ENCODE data around the gene CCDC112. TPM values are rescaled to one million over a fixed set of nuclear protein-coding genes. Genes with fewer than 3 reads are reported as not detected.

Gene CCDC112
- total and polyA plus RNA-seq, 8 donors: 5.2 to 70.1 (median 6.8) TPM

- Histone ChIP-seq H3K4me1 (peaks cover 0 to 53% (median 34%) of the 10 kb centered on the region in 4 donors), H3K27ac (peak overlapping the region in 1 of 5 donors; percentile 22), H3K4me3 (no peak overlapping the region), H3K9me3 (no peaks in the 10 kb centered on the region), H3K36me3 (peaks cover 0 to 36% (median 29%) of the 10 kb centered on the region in 4 donors), H3K27me3 (no peaks in the 10 kb centered on the region)
- 31 to 45% (median 36%) methylated on average over 4 of the region's 4 CpGs for WGBS, 5 donors
- intact Hi-C loops (cut with DNase I; ENCODE audit: low total_unique reads): no loop called here
- DNase-seq: peak in 1 of 2 donors; percentile 7
- TF ChIP-seq EP300 (IDR thresholded peaks at IDR 0.05) (no peak), CTCF (IDR thresholded peaks at IDR 0.05) (no peak), POLR2AphosphoS5 (IDR thresholded peaks at IDR 0.05) (no peak), POLR2A (IDR thresholded peaks at IDR 0.05) (no peak)
Observed at GRCh38 chr5:115241881-115242642, 54.4 kb downstream of the CCDC112 start.

- DNase-seq: no peak
- no peak overlapping the region for H3K27ac ChIP-seq
- no peak for TF ChIP-seq EP300 (IDR thresholded peaks at IDR 0.05)
- no peak for TF ChIP-seq POLR2A (IDR thresholded peaks at IDR 0.05)
- no peak for TF ChIP-seq POLR2AphosphoS5 (IDR thresholded peaks at IDR 0.05)
- peaks cover 0 to 63% (median 50%) of the 10 kb centered on the region in 4 donors for H3K36me3 ChIP-seq
- 32 to 62% (median 38%) methylated on average over 3 of the region's 3 CpGs for WGBS, 5 donors
- no peaks in the 10 kb centered on the region for H3K9me3 ChIP-seq
- no peaks in the 10 kb centered on the region for H3K27me3 ChIP-seq
- H3K4me1 ChIP-seq: peaks cover 0 to 17% (median 8%) of the 10 kb centered on the region in 4 donors
- no peak overlapping the region for H3K4me3 ChIP-seq
- intact Hi-C loops (cut with DNase I; ENCODE audit: low total_unique reads): no loop called here
Observed at GRCh38 chr5:115237066-115237465, 59.4 kb downstream of the CCDC112 start.

- Histone ChIP-seq H3K27me3 (no peaks in the 10 kb centered on the region), H3K9me3 (no peaks in the 10 kb centered on the region), H3K27ac (no peak overlapping the region), H3K4me1 (peaks cover 0 to 12% (median 5%) of the 10 kb centered on the region in 4 donors), H3K36me3 (peaks cover 0 to 68% (median 53%) of the 10 kb centered on the region in 4 donors), H3K4me3 (no peak overlapping the region)
- TF ChIP-seq EP300 (IDR thresholded peaks at IDR 0.05): no peak
- no peak for TF ChIP-seq POLR2A (IDR thresholded peaks at IDR 0.05)
- TF ChIP-seq CTCF (IDR thresholded peaks at IDR 0.05): no peak
- no peak for TF ChIP-seq POLR2AphosphoS5 (IDR thresholded peaks at IDR 0.05)
- WGBS, 5 donors: 67 to 87% (median 81%) methylated on average over 2 of the region's 2 CpGs
- no peak for DNase-seq
- intact Hi-C loops (cut with DNase I; ENCODE audit: low total_unique reads): no loop called here
Observed at GRCh38 chr5:115236599-115236998, 59.9 kb downstream of the CCDC112 start.

GRCh38 chr5:115231598-115231997 is 64.9 kb downstream of the CCDC112 start:
- Histone ChIP-seq H3K36me3 (peaks cover 4 to 84% (median 63%) of the 10 kb centered on the region in 4 donors), H3K4me3 (no peak overlapping the region), H3K27ac (no peak overlapping the region), H3K4me1 (no peaks in the 10 kb centered on the region), H3K27me3 (no peaks in the 10 kb centered on the region), H3K9me3 (no peaks in the 10 kb centered on the region)
- 90 to 95% (median 92%) methylated on average over 4 of the region's 4 CpGs for WGBS, 5 donors
- TF ChIP-seq POLR2AphosphoS5 (IDR thresholded peaks at IDR 0.05) (no peak), POLR2A (IDR thresholded peaks at IDR 0.05) (no peak), CTCF (IDR thresholded peaks at IDR 0.05) (no peak), EP300 (IDR thresholded peaks at IDR 0.05) (no peak)
- intact Hi-C loops (cut with DNase I; ENCODE audit: low total_unique reads): no loop called here
- DNase-seq: no peak

- Histone ChIP-seq H3K4me1 (no peaks in the 10 kb centered on the region), H3K9me3 (no peaks in the 10 kb centered on the region), H3K27me3 (no peaks in the 10 kb centered on the region), H3K27ac (no peak overlapping the region), H3K36me3 (peaks cover 4 to 69% (median 53%) of the 10 kb centered on the region in 4 donors), H3K4me3 (no peak overlapping the region)
- DNase-seq: no peak
- TF ChIP-seq EP300 (IDR thresholded peaks at IDR 0.05): no peak
- no peak for TF ChIP-seq POLR2AphosphoS5 (IDR thresholded peaks at IDR 0.05)
- no peak for TF ChIP-seq POLR2A (IDR thresholded peaks at IDR 0.05)
- TF ChIP-seq CTCF (IDR thresholded peaks at IDR 0.05): no peak
- intact Hi-C loops (cut with DNase I; ENCODE audit: low total_unique reads): no loop called here
- WGBS, 5 donors: 94 to 100% (median 100%) methylated on average over 1 of the region's 1 CpG
Observed at GRCh38 chr5:115229606-115230005, 66.8 kb downstream of the CCDC112 start.
